Activated T-cell treated with anti-CD3 and anti-CD28 coated beads, Interleukin-2, amount 50 U/mL, for 72 hours (primary cell): ENCODE data around the gene UFSP1. TPM values are rescaled to one million over a fixed set of nuclear protein-coding genes. Genes with fewer than 3 reads are reported as not detected.
A peak's percentile ranks its signal among the peaks of the same experiment; 100 is the strongest.

ENCODE experiments used
- ATAC-seq, 2 donors: fragments of 150-1000 bp; cut with Tn5 transposase; replicated peaks in 1 of 2; 2 replicates each; pipeline ENCODE4 v1.10.0; 2021; ENCODE audit warnings: moderate library complexity in 2 of 2, mild to moderate bottlenecking in 1 of 2
- DNase-seq, 2 donors: peaks; one replicate each; pipeline ENCODE4 v3.0.0; 2021 to 2022; ENCODE audit warnings: mixed read lengths in 1 of 2
- H3K27ac Mint-ChIP-seq: one replicate; pipeline ENCODE4 v1.8.0; 2022; ENCODE audit warnings: mild to moderate bottlenecking, moderate library complexity, mixed read lengths
- H3K27me3 Mint-ChIP-seq: one replicate; pipeline ENCODE4 v1.8.0; 2022; ENCODE audit warnings: low read depth, mixed read lengths
- H3K36me3 Mint-ChIP-seq, 2 donors: one replicate each; pipeline ENCODE4 v1.8.0; 2022; ENCODE audit warnings: mixed read lengths in 2 of 2, mild to moderate bottlenecking in 1 of 2; ENCODE audit not compliant: insufficient read depth in 2 of 2
- H3K4me1 Mint-ChIP-seq: one replicate; pipeline ENCODE4 v1.8.0; 2022; ENCODE audit warnings: low read depth, mixed read lengths
- H3K4me3 Mint-ChIP-seq, 2 donors: one replicate each; pipeline ENCODE4 v1.8.0; 2022; ENCODE audit warnings: mild to moderate bottlenecking in 2 of 2, mixed read lengths in 2 of 2, moderate library complexity in 2 of 2
- H3K9me3 Mint-ChIP-seq, 2 donors: one replicate each; pipeline ENCODE4 v1.8.0; 2022; ENCODE audit warnings: mixed read lengths in 2 of 2
- total RNA-seq, 2 donors: library from RNA; stranded (reverse); gene quantifications; one replicate each; pipeline ENCODE4 v1.2.3, GENCODE V29; 2022

UFSP1 gene
- total RNA-seq, 2 donors from 2014 or later: 0.34 to 0.83 TPM

DNA sequence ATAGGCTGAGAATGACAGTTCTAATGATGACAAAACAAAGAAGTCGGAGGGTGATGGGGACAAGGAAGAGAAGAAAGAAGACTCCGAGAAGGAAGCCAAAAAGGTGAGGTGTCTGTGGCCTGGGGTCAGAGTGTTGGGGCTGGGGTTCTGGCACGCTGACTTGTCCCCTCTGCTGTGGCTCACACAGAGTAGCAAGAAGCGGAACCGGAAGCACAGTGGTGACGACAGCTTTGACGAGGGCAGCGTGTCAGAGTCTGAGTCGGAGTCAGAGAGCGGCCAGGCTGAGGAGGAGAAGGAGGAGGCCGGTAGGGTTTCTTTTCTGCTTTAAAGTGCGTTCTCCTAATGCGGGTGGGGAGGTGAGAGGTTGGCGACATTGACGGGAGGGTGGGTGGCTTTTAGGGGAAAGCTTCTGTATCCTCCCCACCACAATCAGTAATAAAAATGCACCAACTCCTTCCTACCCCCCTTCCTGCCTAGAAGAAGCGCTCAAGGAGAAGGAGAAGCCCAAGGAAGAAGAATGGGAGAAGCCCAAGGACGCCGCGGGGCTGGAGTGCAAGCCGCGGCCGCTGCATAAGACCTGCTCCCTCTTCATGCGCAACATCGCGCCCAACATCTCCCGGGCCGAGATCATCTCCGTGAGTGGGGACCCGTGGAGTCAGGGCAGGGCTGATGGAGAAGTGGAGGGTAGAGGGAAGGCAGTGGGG lies 4.6 kb downstream of the UFSP1 start:
- peaks cover 44% of the 10 kb centered on the region for H3K4me1 Mint-ChIP-seq

DNA sequence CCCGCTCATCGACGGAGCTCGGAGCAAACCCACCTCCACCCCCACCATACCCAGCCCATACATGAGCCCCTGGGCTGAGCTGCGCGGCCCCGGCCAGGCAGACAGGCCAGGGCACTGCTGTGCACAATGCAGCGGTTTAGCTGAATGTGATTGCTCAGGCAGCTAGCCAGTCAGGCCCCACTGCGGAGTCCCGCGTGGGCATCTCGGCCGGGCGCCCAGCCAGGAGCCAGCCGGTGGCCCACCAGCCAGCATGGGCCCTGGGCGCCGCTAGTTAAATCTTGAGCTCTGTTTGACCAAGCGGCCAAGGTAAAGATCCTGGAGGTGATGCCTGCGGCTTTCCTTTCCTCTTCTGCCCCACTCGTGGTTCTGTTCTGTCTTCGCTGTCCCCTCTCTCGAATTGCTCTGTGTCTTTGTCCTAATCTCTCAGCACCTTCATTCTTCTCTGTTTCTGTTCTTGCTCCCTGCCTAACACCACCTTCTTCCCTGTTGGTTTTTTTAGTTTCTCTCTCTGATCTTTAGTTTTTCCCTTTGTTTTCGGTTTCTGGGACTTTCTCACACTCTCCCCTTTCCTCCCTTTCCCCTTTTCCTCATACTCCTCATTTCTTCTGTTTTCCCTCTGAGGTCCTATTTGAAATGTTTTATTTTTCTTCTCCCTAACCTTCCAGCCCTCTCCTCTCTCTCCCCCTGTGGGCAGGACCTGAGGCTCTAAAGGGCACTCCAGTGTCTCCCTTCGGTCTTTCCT lies 6.6 kb downstream of the UFSP1 start:
- Mint-ChIP-seq H3K4me1 (peaks cover 52% of the 10 kb centered on the region), H3K27ac (peak overlapping the region; percentile 10), H3K9me3 (no peaks in the 10 kb centered on the region), H3K27me3 (no peaks in the 10 kb centered on the region), H3K36me3 (peaks cover 17 to 48% of the 10 kb centered on the region in 2 donors), H3K4me3 (no peak overlapping the region)
- ATAC-seq (no peak), DNase-seq (no peak)

More for the DNA sequence above, 4.6 kb downstream of the UFSP1 start:
- Mint-ChIP-seq H3K9me3 (no peaks in the 10 kb centered on the region), H3K4me3 (peak overlapping the region; percentile 4 to 13), H3K27ac (peak overlapping the region; percentile 5), H3K36me3 (peaks cover 17 to 33% of the 10 kb centered on the region in 2 donors), H3K27me3 (no peaks in the 10 kb centered on the region)
- ATAC-seq (peak in 1 of 2 donors; percentile 12), DNase-seq (no peak)

DNA sequence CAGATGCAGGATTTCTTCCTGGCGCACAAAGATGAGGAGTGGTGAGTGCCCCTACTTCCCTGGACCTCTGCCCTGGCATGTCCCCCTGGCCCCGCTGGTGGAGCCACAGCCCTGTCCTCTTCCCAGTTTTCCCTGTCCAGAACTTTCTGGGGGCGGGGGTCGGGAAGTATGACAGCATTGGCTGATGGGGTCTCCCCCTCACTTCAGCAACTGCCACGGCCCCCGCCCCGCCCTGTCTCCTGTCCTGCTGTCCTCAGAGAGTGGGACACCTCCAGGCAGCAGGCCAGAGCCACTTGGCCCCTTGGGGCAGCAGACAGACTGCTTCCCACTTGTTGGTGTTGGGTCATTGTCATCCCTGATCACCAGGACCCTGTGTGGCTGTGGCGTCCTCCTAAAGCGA lies 7.3 kb downstream of the UFSP1 start:
- Mint-ChIP-seq H3K9me3 (no peaks in the 10 kb centered on the region), H3K27me3 (no peaks in the 10 kb centered on the region), H3K36me3 (peaks cover 14 to 52% of the 10 kb centered on the region in 2 donors), H3K4me3 (no peak overlapping the region), H3K27ac (no peak overlapping the region), H3K4me1 (peaks cover 50% of the 10 kb centered on the region)
- no peak for ATAC-seq
- DNase-seq: no peak

DNA sequence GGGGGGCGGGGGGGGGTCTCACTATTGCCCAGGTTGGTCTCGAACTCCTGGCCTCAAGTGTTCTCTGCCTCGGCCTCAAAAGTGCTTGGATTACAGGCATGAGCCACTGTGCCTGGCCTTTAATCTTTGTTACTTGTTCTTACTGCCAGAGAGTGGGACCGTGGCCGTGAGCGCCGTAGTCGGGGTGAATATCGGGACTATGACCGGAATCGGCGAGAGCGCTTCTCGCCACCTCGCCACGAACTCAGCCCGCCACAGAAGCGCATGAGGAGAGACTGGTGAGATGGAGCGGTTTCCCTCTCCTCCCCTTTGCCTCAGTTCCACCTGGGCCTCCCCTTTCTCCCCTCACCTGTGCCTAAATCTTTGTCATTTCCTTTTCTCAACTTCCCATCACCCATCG lies 8.4 kb downstream of the UFSP1 start:
- Mint-ChIP-seq H3K4me3 (no peak overlapping the region), H3K27ac (no peak overlapping the region), H3K36me3 (peaks cover 16 to 52% of the 10 kb centered on the region in 2 donors), H3K4me1 (peaks cover 51% of the 10 kb centered on the region), H3K27me3 (no peaks in the 10 kb centered on the region), H3K9me3 (no peaks in the 10 kb centered on the region)
- DNase-seq (no peak), ATAC-seq (no peak)

DNA sequence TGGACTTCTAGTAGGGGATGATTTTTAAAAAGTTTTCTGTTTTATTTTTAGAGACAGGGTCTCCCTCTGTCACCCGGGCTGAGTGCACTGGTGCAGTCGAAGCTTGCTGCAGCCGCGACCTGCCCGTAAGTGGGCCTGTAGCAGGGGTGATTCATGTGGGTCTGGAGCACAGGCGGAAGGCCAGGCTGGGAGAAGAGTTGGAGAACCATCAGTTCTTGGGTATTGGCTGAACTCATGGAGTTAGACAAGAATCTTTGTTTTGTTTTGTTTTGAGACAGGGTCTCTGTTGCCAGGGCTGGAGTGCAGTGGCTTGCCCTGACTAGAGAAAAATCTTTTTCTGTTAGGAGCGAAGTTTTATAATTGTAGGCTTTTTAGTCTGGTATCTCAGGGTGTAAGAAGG lies 8.9 kb downstream of the UFSP1 start:
- Mint-ChIP-seq H3K36me3 (peaks cover 16 to 54% of the 10 kb centered on the region in 2 donors), H3K27ac (peak overlapping the region; percentile 83), H3K9me3 (no peaks in the 10 kb centered on the region), H3K4me3 (no peak overlapping the region), H3K4me1 (peaks cover 55% of the 10 kb centered on the region), H3K27me3 (no peaks in the 10 kb centered on the region)
- no peak for ATAC-seq
- DNase-seq: no peak

GRCh38 chr7:100879685-100880261 lies 9.7 kb downstream of the UFSP1 start:
- H3K27me3 Mint-ChIP-seq: no peaks in the 10 kb centered on the region
- H3K27ac Mint-ChIP-seq: peak overlapping the region; percentile 95
- H3K4me3 Mint-ChIP-seq: no peak overlapping the region
- H3K9me3 Mint-ChIP-seq: no peaks in the 10 kb centered on the region
- H3K4me1 Mint-ChIP-seq: peaks cover 51% of the 10 kb centered on the region
- no peak for DNase-seq
- ATAC-seq: no peak
- H3K36me3 Mint-ChIP-seq: peaks cover 20 to 58% of the 10 kb centered on the region in 2 donors

GRCh38 chr7:100878685-100879084 lies 10.8 kb downstream of the UFSP1 start:
- Mint-ChIP-seq H3K4me3 (peak overlapping the region; percentile 2 to 69), H3K27me3 (no peaks in the 10 kb centered on the region), H3K27ac (peak overlapping the region; percentile 95), H3K36me3 (peaks cover 17 to 55% of the 10 kb centered on the region in 2 donors), H3K9me3 (no peaks in the 10 kb centered on the region), H3K4me1 (peaks cover 58% of the 10 kb centered on the region)
- ATAC-seq (no peak), DNase-seq (no peak)

DNA sequence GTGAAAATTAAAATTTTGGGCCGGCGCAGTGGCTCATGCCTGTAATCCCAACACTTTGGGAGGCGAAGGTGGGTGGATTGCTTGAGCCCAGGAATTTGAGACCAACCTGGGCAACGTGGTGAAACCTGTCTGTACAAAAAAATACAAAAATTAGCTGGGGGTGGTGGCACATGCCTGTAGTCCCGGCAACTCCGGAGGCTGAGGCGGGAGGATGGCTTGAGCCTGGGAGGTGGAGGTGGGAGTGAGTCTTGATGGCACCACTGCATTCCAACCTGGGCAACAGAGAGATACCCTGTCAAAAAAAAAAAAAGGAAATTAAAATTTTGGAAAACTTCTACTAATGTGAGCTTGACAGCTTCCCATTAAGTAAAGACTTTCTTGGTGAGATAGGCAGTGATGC lies 11.5 kb downstream of the UFSP1 start:
- Mint-ChIP-seq H3K36me3 (peaks cover 15 to 51% of the 10 kb centered on the region in 2 donors), H3K27ac (peak overlapping the region; percentile 95), H3K9me3 (no peaks in the 10 kb centered on the region), H3K27me3 (no peaks in the 10 kb centered on the region), H3K4me1 (peaks cover 53% of the 10 kb centered on the region), H3K4me3 (peak overlapping the region; percentile 21 to 48)
- ATAC-seq: no peak
- DNase-seq: no peak

- ATAC-seq: peak; percentile 55
- Mint-ChIP-seq H3K4me1 (peaks cover 51% of the 10 kb centered on the region), H3K27ac (peak overlapping the region; percentile 90), H3K27me3 (no peaks in the 10 kb centered on the region), H3K4me3 (peak overlapping the region; percentile 86 to 98), H3K36me3 (peaks cover 15 to 53% of the 10 kb centered on the region in 2 donors), H3K9me3 (no peaks in the 10 kb centered on the region)
- peak; percentile 56 to 62 for DNase-seq
Measured at GRCh38 chr7:100875356-100875751, 14.2 kb downstream of the UFSP1 start.

DNA sequence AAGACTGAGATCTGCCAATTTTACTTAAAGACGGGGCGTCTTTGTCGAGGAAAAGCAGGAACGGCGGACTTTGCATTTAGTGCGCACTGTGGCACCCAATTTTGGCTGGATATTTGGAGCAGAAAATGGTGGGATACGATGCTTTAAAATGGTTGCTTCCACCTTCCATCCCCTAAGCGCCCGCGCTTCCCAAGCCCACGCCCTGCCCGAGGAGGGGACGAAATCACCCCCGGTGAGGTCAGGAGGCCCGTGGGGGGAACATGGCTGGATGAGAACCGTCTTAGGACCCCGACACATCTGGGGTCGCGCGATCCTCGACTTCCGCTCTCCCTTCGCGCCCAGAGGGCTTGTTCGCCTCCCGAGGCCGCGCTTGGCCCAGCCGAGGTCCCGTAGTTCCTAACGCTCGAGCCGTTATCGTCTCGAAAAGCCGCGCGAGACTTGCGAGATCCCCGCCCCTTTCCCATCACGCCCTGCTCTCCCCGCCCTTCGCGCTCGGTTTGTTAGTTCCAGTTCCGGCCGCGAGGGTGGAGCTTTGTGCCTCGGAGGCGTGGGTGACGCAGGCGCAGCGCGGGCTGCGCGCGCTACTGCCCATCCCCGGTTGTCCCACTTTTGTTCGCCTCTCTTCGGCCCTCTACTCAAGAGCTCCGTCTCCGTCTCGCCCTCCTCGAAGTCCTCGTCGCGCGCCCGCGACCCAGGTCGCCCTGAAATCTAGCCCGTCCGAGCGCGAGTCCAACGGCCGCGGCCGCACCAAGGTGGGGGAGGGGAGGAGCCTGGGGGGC lies 14.7 kb downstream of the UFSP1 start, which contains the start of gene SRRT:
TSS of gene SRRT (plus strand) at position 527 of the 779 bp plus-strand sequence. CDS start 488 bp downstream, outside the sequence.
- peak within 1 kb of the TSS; percentile 86 to 98 for H3K4me3 Mint-ChIP-seq
- H3K27me3 Mint-ChIP-seq: no peaks in the 10 kb centered on the region
- DNase-seq: peak; percentile 98 to 99
- H3K36me3 Mint-ChIP-seq: peaks cover 12 to 50% of the 10 kb centered on the region in 2 donors
- H3K9me3 Mint-ChIP-seq: no peaks in the 10 kb centered on the region
- peaks cover 47% of the 10 kb centered on the region for H3K4me1 Mint-ChIP-seq
- peak within 1 kb of the TSS; percentile 90 for H3K27ac Mint-ChIP-seq
- ATAC-seq: peak; percentile 94 to 95

- H3K4me1 Mint-ChIP-seq: peaks cover 45% of the 10 kb centered on the region
- DNase-seq: no peak
- peak overlapping the region; percentile 75 for H3K27ac Mint-ChIP-seq
- no peaks in the 10 kb centered on the region for H3K9me3 Mint-ChIP-seq
- no peaks in the 10 kb centered on the region for H3K27me3 Mint-ChIP-seq
- H3K36me3 Mint-ChIP-seq: peaks cover 11 to 44% of the 10 kb centered on the region in 2 donors
- H3K4me3 Mint-ChIP-seq: peak overlapping the region; percentile 86 to 98
- no peak for ATAC-seq
Measured at GRCh38 chr7:100874300-100874576, 15.3 kb downstream of the UFSP1 start.

DNA sequence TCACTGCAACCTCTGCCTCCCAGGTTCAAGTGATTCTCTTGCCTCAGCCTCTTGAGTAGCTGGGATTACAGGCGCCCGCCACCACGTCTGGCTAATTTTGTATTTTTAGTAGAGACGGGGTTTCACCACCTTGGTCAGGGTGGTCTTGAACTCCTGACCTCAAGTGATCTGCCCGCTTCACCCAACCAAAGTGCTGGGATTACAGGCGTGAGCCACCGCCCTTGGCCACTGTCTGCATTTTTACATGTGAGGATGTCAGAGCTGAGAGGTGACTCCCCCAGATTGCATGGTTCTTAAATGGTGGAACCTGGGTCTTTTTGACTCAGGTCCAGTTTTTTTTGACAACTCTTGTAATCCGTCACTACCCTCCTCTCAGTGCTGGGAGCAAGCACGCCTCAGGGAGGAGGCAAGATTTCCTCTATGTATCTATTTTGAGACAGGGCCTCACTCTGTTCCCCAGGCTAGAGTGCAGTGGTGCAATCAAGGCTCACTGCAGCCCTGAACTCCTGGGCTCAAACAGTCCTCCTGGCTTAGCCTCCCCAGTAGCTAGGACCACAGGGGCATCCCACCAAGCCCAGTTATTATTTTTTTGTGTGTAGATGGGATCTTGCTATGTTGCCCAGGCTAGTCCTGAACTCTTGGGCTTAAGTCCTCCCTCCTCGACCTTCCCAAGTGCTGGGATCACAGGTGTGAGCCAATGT lies 15.8 kb downstream of the UFSP1 start:
- Mint-ChIP-seq H3K27me3 (no peaks in the 10 kb centered on the region), H3K36me3 (peaks cover 11 to 41% of the 10 kb centered on the region in 2 donors), H3K4me1 (peaks cover 40% of the 10 kb centered on the region), H3K4me3 (peak overlapping the region; percentile 86 to 98), H3K9me3 (no peaks in the 10 kb centered on the region), H3K27ac (peak overlapping the region; percentile 75)
- ATAC-seq: no peak
- no peak for DNase-seq
